ENCODE measurements around the gene ACTR3C.

The ACTR3C gene

DNA sequence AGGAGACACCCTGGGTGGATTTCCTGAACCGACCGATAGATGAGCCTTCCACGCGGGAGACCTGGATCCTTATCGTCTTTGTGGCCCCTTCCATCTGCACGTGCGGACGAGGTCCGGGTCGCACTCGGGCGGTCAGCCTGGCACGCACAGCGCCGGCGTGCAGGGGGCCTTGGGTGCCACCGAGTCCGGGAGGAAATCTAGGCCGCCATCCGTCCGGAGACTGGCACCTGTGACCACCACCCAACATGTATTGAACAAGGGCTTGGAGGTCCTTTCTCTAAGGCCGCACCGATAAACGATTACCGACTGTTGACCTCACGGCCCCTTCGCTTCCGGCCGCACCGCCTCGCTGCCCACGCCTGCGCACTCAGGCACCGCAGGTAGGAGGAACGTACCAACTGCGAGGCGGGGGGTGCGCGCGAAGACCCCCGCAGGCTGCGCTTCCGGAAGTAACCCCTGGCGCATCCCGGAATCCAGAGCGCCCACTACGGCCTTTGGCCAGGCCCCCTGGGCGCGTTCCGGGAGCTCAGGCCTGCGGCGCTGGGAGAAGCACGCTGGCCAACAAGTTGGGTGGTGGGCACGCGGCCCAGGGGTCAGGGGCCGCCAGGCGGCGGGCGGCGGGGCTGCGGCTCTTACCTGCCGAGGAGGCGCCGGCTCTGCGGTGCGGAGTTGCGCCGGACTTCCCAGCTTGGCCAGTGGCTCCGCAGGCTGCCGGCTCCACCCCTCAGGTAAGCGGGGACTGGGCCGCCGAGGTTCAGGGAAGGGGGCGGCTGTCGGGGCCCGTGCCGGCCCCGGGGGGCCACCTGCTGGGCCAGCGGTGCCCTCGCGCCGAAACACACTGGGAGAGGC, at the start of gene ACTR3C, which contains the start of gene LRRC61:
Gene ACTR3C (minus strand): TSS at position 713 of the 849 bp plus-strand sequence. CDS start 28,249 bp downstream, outside the sequence.
Gene LRRC61 (plus strand): TSS at position 523 of the 849 bp plus-strand sequence. CDS start 13,507 bp downstream, outside the sequence.
- H3K27me3 Mint-ChIP-seq, result no peaks in the 10 kb centered on the region
- H3K27ac Mint-ChIP-seq, result peak within 1 kb of the TSS; percentile 89
- H3K36me3 Mint-ChIP-seq, result peaks cover 14% of the 10 kb centered on the region
- DNase-seq (ENCODE audit: low spot score in 2 of 2) (peak; percentile 34 to 46), ATAC-seq (ENCODE audit: low read depth) (peak; percentile 62)
- H3K4me1 Mint-ChIP-seq, result peaks cover 29% of the 10 kb centered on the region
- H3K9me3 Mint-ChIP-seq, result no peaks in the 10 kb centered on the region
- peak within 1 kb of the TSS; percentile 90 for H3K4me3 Mint-ChIP-seq

DNA sequence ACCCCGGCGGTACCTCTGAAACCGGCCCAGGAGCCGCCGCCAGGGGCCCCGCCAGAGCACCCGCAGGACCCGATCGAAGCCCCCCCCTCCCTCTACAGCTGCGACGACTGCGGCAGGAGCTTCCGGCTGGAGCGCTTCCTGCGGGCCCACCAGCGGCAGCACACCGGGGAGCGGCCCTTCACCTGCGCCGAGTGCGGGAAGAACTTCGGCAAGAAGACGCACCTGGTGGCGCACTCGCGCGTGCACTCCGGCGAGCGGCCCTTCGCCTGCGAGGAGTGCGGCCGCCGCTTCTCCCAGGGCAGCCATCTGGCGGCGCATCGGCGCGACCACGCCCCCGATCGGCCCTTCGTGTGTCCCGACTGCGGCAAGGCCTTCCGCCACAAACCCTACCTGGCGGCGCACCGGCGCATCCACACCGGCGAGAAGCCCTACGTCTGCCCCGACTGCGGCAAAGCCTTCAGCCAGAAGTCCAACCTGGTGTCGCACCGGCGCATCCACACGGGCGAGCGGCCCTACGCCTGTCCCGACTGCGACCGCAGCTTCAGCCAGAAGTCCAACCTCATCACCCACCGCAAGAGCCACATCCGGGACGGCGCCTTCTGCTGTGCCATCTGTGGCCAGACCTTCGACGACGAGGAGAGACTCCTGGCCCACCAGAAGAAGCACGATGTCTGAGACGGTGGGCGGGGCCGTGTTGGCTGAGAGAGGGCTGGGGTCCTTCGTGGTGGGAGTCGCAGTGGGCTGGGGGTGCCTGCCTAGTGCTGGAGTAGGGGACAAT, 49.1 kb upstream of the ACTR3C start:
- no peak for ATAC-seq (ENCODE audit: low read depth)
- H3K9me3 Mint-ChIP-seq, result no peaks in the 10 kb centered on the region

DNA sequence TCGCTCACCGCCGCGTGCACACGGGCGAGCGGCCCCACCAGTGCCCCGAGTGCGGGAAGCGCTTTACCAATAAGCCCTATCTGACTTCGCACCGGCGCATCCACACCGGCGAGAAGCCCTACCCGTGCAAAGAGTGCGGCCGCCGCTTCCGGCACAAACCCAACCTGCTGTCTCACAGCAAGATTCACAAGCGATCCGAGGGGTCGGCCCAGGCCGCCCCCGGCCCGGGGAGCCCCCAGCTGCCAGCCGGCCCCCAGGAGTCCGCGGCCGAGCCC, 48.6 kb upstream of the ACTR3C start:
- H3K36me3 Mint-ChIP-seq, result peaks cover 3% of the 10 kb centered on the region
- peaks cover 42% of the 10 kb centered on the region for H3K4me1 Mint-ChIP-seq

More for the DNA sequence above, 49.1 kb upstream of the ACTR3C start:
- no peak for DNase-seq (ENCODE audit: low spot score in 2 of 2)
- H3K27ac Mint-ChIP-seq, result peak overlapping the region; percentile 98
- H3K4me3 Mint-ChIP-seq, result no peak overlapping the region
- H3K27me3 Mint-ChIP-seq, result no peaks in the 10 kb centered on the region
- peaks cover 3% of the 10 kb centered on the region for H3K36me3 Mint-ChIP-seq
- peaks cover 44% of the 10 kb centered on the region for H3K4me1 Mint-ChIP-seq

DNA sequence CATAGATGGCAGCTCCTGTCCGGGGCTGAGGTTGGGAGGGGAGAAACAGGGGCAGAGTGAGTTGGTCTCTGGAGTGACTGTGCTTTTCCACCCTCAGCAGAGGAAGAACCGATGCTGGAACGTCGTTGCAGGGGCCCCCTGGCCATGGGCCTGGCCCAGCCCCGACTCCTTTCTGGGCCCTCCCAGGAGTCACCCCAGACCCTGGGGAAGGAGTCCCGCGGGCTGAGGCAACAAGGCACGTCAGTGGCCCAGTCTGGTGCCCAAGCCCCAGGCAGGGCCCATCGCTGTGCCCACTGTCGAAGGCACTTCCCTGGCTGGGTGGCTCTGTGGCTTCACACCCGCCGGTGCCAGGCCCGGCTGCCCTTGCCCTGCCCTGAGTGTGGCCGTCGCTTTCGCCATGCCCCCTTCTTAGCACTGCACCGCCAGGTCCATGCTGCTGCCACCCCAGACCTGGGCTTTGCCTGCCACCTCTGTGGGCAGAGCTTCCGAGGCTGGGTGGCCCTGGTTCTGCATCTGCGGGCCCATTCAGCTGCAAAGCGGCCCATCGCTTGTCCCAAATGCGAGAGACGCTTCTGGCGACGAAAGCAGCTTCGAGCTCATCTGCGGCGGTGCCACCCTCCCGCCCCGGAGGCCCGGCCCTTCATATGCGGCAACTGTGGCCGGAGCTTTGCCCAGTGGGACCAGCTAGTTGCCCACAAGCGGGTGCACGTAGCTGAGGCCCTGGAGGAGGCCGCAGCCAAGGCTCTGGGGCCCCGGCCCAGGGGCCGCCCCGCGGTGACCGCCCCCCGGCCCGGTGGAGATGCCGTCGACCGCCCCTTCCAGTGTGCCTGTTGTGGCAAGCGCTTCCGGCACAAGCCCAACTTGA, 48.0 kb upstream of the ACTR3C start:
- Mint-ChIP-seq H3K4me3 (no peak overlapping the region), H3K4me1 (peaks cover 40% of the 10 kb centered on the region), H3K27me3 (no peaks in the 10 kb centered on the region), H3K36me3 (peaks cover 3% of the 10 kb centered on the region), H3K9me3 (no peaks in the 10 kb centered on the region), H3K27ac (peak overlapping the region; percentile 100)
- ATAC-seq (ENCODE audit: low read depth) (no peak), DNase-seq (ENCODE audit: low spot score in 2 of 2) (no peak)

More for the DNA sequence above, 48.6 kb upstream of the ACTR3C start:
- no peak for DNase-seq (ENCODE audit: low spot score in 2 of 2)
- Mint-ChIP-seq H3K27me3 (no peaks in the 10 kb centered on the region), H3K4me3 (no peak overlapping the region), H3K27ac (no peak overlapping the region), H3K9me3 (no peaks in the 10 kb centered on the region)
- ATAC-seq (ENCODE audit: low read depth), result no peak

DNA sequence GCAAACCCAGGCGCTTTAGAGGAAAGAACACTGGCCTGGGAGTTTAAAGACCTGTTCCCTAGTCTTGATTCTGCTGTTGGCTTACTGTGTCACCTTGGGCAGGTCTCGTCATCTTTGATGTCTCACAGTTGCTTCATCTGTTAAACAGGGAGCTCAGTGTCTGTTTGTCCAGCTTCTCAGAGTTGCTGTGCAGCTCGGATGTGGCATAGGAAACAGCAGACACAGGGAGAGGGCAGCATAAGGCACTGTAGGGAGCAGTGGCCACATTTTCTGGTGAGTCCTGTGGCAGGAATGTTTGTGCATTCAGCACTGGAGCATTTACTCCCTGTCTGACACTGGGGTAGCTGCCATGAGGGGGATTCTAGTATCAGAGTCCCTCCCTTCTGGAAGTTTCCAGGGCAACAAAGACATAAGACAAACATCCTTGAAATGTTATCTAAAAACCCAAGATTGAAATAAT, 47.3 kb upstream of the ACTR3C start:
- Mint-ChIP-seq H3K27me3 (no peaks in the 10 kb centered on the region), H3K36me3 (peaks cover 3% of the 10 kb centered on the region)

DNA sequence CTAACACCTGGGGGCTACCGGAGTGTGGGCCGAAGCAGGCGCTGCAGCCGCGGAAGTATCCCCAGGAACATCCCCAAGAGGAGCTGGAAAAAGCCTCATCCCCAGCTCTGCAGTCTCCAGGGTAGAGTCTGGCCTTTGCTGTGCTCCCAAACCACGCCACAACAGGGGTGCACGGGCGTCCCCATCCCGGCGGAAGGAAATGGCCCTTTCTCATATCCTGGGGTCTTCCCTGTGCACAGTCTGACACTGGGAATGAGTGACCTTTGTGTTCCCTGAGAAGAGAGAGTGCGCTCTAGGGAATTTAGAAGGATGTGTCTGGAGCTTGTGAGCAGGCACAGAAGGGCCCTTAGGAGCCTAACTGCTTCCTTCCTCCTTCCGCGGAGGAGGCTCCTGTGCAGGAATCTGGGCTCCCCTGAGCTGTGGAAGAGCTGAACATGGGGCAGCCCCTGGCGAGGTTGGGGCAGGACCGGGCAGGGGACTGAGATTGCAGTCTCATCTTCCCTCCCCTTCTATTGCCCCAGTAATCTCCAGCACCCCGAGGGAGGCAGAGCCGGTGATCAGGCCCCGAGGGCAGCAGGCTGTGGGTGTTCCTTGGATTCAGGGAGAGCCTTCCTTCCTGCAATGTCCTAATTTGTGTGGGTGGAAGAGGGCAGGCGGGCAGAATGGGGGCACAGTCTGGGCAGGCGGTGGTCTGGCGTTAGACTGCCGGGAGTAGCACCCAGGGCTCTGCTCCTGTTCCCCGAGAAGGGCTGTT, 46.6 kb upstream of the ACTR3C start:
- Mint-ChIP-seq H3K4me1 (peaks cover 41% of the 10 kb centered on the region), H3K9me3 (no peaks in the 10 kb centered on the region), H3K27ac (peak overlapping the region; percentile 100), H3K36me3 (peaks cover 3% of the 10 kb centered on the region), H3K4me3 (peak overlapping the region; percentile 94), H3K27me3 (no peaks in the 10 kb centered on the region)
- ATAC-seq (ENCODE audit: low read depth) (no peak), DNase-seq (ENCODE audit: low spot score in 2 of 2) (no peak)

More for the DNA sequence above, 47.3 kb upstream of the ACTR3C start:
- ATAC-seq (ENCODE audit: low read depth), result no peak
- H3K9me3 Mint-ChIP-seq, result no peaks in the 10 kb centered on the region
- peak overlapping the region; percentile 100 for H3K27ac Mint-ChIP-seq
- H3K4me3 Mint-ChIP-seq, result no peak overlapping the region
- peaks cover 40% of the 10 kb centered on the region for H3K4me1 Mint-ChIP-seq
- DNase-seq (ENCODE audit: low spot score in 2 of 2), result no peak

DNA sequence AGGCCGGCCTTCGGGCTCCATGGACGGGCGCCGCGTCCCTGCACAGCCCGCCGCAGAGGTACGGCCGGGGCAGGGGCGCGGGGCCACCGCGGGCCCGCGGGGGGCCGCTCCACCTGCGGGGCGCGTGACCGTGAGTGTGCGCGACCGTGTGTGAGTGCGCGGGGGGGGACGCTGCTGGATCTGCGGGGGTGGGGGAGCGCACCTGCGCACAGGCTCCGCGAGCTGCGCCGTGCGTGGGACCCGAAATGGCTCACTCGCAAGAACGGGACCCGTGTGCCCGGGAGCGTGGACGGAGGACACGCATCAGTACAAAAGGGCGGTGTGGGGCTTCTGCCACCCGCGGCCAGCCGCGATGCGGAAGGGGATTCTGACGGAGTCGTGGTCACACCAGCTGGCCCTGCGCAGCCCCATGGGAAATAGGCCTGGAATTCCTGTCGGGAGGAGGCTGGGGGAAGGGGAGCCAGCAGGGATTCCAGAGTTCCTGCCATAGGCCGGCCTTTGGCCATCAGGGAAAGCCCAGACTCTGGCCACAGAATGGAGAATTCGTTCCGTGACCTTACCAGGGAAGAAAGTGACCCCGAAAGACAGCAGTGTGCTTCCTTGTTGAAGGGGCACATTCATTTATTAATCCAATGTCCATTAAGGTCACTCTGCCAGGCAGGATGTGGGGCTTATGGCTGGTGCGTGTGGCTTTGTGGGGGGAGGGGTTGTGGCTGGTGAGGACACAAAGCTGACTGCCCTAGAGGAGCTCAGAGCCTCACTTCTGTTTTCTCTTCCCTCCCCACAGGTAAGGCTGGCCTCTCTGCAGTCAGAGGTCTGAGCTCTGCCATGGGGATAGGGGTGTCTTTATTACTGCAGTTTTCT, 45.8 kb upstream of the ACTR3C start:
- peak overlapping the region; percentile 94 for H3K4me3 Mint-ChIP-seq
- ATAC-seq (ENCODE audit: low read depth), result peak; percentile 47
- peak overlapping the region; percentile 100 for H3K27ac Mint-ChIP-seq
- H3K9me3 Mint-ChIP-seq, result no peaks in the 10 kb centered on the region
- DNase-seq (ENCODE audit: low spot score in 2 of 2), result peak; percentile 63 to 68
- H3K27me3 Mint-ChIP-seq, result no peaks in the 10 kb centered on the region
- H3K4me1 Mint-ChIP-seq, result peaks cover 39% of the 10 kb centered on the region
- peaks cover 3% of the 10 kb centered on the region for H3K36me3 Mint-ChIP-seq

DNA sequence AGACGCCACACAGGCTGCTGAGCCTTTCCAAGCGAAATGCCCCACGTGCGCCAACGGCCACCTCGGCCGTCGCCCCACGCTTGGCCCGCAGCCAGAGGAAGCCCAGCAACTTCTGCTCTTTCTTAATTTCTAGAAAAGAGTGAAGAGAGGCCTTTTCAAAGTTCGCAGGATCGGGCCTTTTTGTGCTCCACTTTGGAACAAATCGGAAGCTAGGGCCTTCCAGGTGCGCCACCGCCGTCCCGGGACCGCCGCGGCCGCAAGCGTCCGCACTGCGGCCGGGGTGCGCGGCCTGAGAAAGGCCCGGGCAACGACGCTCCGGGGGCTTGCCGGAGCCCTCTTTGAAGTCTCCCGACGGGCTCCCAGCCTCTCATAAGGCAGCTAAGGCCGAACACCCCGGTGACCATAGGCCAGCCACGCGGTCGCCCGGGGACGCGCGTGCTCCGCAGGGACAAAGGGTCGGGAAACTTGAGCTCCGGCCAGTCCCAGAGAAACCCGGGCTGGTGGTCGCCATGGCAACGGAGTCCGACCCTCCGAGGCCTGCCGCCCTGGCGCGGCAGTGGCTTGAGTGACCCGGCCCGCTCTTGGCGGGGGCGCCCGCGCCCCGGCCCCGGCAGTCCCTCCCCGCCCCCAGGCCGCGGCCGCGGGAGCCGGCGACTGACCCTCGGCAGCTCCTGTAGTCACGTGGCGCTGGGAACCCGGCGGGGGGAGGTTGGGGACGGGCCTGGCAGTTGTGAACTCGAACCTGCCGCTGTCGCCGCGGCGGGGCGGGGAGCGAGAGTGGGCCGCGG, 44.9 kb upstream of the ACTR3C start, which contains the start of gene REPIN1:
Gene REPIN1 (plus strand): TSS at position 727 of the 788 bp plus-strand sequence. CDS start 890 bp downstream, outside the sequence.
- H3K4me3 Mint-ChIP-seq, result peak within 1 kb of the TSS; percentile 94
- peak within 1 kb of the TSS; percentile 100 for H3K27ac Mint-ChIP-seq
- no peaks in the 10 kb centered on the region for H3K9me3 Mint-ChIP-seq
- peaks cover 2% of the 10 kb centered on the region for H3K36me3 Mint-ChIP-seq
- H3K4me1 Mint-ChIP-seq, result peaks cover 37% of the 10 kb centered on the region
- no peaks in the 10 kb centered on the region for H3K27me3 Mint-ChIP-seq
- ATAC-seq (ENCODE audit: low read depth), result peak; percentile 49
- peak; percentile 76 to 82 for DNase-seq (ENCODE audit: low spot score in 2 of 2)

DNA sequence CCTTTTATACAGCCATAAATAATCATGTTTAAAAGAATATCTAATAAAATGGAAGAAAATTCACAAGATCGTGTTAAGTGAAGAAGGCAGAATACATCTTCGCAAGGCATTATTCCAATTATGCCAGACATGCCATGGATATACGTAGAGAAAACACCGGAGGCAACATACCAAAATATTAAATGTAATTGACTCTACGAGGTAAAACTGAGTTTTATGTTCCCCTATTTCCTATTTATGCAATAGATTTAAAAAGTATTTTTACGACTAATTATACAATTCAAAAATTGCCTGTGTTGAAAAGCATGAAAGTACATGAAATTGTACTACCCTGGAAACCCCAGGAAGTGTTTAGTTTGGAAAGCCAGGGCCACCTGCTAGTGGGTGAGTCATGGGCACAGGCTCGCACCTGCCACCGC, 44.3 kb upstream of the ACTR3C start:
- Mint-ChIP-seq H3K4me1 (peaks cover 34% of the 10 kb centered on the region), H3K4me3 (peak overlapping the region; percentile 94), H3K9me3 (no peaks in the 10 kb centered on the region), H3K36me3 (peaks cover 2% of the 10 kb centered on the region), H3K27me3 (no peaks in the 10 kb centered on the region), H3K27ac (peak overlapping the region; percentile 100)
- DNase-seq (ENCODE audit: low spot score in 2 of 2) (no peak), ATAC-seq (ENCODE audit: low read depth) (no peak)

DNA sequence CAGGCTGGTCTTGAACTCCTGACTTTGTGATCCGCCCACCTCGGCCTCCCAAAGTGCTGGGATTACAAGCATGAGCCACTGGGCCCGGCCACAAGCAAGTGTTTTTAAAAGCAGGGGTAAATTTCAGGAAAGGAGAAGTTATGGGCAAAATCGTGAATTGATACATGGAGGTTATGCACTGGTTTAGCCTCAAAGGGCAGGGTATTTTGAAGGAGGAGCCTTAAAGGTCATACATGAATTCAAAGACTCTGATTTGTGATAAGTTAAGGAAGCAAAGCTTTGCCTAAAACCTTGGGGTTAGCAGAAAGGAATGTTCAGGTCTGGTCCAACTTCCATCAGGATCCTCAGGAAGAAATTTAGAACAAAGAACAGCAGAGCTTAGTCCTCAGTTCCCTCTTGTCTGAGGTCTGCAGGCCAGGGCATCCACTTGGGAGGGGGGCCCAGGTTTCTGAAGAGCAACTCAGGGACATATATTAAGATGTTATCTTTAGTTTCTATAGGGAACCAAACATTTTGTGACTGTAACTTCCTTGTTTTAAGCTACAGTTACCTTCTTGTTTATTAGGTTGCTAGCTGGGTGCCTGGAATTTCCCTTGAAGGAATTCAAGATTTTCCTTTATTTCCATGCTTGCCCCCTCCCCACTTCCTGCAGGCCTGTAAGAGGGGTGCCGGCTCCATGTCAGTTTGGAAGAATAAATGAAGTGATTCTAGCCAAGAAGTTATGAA, 42.5 kb upstream of the ACTR3C start:
- peak overlapping the region; percentile 100 for H3K27ac Mint-ChIP-seq
- no peaks in the 10 kb centered on the region for H3K36me3 Mint-ChIP-seq
- H3K4me3 Mint-ChIP-seq, result peak overlapping the region; percentile 66
- ATAC-seq (ENCODE audit: low read depth) (peak; percentile 53), DNase-seq (ENCODE audit: low spot score in 2 of 2) (peak; percentile 58 to 67)
- H3K4me1 Mint-ChIP-seq, result peaks cover 34% of the 10 kb centered on the region
- H3K27me3 Mint-ChIP-seq, result no peaks in the 10 kb centered on the region
- no peaks in the 10 kb centered on the region for H3K9me3 Mint-ChIP-seq

DNA sequence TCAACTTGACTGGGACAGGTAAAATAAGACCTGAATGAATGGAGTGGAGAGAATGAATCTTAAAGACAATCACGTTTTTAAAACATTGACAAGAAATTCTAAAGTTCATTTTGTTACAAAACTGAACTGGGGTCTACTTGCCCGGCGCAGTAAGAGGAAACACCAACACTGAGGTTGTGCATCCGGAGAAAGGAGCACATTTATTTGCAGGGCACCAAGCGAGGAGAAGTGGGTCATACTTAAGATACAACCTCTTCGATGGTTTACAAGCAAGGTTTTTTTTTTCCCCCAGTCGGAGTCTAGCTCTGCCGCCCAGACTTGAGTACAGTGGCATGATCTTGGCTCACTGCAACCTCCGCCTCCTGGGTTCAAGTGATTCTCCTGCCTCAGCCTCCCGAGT, 41.8 kb upstream of the ACTR3C start:
- no peaks in the 10 kb centered on the region for H3K9me3 Mint-ChIP-seq
- H3K36me3 Mint-ChIP-seq, result no peaks in the 10 kb centered on the region
- H3K4me3 Mint-ChIP-seq, result no peak overlapping the region
- ATAC-seq (ENCODE audit: low read depth), result no peak
- H3K27ac Mint-ChIP-seq, result peak overlapping the region; percentile 100
- no peaks in the 10 kb centered on the region for H3K27me3 Mint-ChIP-seq
- peaks cover 30% of the 10 kb centered on the region for H3K4me1 Mint-ChIP-seq
- no peak for DNase-seq (ENCODE audit: low spot score in 2 of 2)

All from memory B cell (primary cell).